ENCODE data around the gene ROR1. TPM values are rescaled to one million over a fixed set of nuclear protein-coding genes. Genes with fewer than 3 reads are reported as not detected.

Gene ROR1
- total and polyA plus RNA-seq, 2 of the 13 experiments (the other 11 are each of a cell fraction or from before 2014, with no cell fraction given): 0.58 to 2.3 TPM

DNA sequence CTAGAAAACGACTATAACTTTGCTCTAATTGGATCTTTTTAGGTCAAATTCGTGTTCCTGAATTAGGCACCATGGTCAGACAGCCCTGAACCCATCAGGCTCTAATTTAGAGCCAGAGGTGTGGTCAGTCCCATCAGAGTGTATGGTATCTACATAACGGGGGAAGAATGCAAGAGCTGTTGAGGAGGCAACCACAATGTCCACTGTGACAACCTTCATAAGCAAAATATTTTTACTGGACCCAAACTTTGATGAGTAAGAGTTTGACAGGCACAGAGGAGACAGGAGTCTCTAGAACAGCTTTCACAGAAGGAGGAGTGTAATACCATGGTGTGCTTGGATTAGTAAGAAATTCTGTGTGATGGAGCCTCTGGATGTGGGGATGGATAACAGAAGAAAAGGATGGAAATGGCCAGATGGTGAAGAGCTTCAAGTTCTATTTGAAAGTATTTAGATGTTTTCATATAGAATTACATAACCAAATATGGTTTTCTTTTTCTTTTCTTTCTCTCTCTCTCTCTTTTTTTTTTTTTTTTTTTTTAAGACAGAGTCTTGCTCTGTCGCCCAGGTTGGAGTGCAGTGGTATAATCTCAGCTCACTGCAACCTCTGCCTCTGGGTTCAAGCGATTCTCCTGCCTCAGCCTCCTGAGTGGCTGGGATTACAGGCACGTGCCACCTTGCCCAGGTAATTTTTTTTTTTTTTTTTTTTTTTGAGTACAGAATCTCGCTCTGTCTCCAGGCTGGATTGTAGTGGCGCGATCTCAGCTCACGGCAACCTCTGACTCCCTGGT, 454.5 kb downstream of the ROR1 start (continued):
- TF ChIP-seq ZNF713 (CRISPR knock-in tag; IDR thresholded peaks at IDR 0.05): no peak
- TF ChIP-seq ZNF20 (CRISPR knock-in tag; IDR thresholded peaks at IDR 0.05): no peak
- TF ChIP-seq PAF1 (CRISPR knock-in tag; IDR thresholded peaks at IDR 0.05): no peak
- no peak for TF ChIP-seq ZNF850 (CRISPR knock-in tag; conservative IDR thresholded peaks at IDR 0.05)
- TF ChIP-seq MAFF (IDR thresholded peaks at IDR 0.05; ENCODE audit: low read depth, low read length): no peak
- TF ChIP-seq ZNF10 (CRISPR knock-in tag; IDR thresholded peaks at IDR 0.05; ENCODE audit: borderline replicate concordance, low read depth): no peak

DNA sequence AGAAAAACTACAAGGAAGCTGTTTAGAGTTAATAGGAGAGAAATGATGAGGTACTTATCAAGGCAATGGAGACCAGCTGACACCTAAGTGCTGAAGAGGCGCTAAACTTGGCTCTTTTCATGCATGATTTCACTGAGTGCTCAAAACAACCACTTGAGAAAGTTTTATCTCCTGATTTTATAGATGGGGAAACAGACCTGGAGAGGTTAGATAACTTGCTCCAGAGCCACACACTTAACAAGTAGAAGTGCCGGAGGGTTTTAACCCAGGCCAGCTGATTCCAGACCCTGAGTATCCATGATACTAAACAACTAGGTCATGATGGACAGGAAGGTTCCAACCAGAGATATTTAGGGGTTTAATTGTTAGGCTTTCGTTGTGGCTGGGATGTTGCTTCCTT, 455.5 kb downstream of the ROR1 start:
- BruUV-seq (replicated peaks): no TSS peak
- no peak for DNase-seq (ENCODE audit: low spot score)
- CTCF ChIA-PET (ENCODE audit: low intra/inter-chr PET ratio, low total read pairs): no interaction called here
- Histone ChIP-seq H3K27me3 (ENCODE audit: control insufficient read depth in 1 of 2, insufficient read depth in 2 of 2, low read length in 2 of 2) (no peaks in the 10 kb centered on the region), H3K36me3 (replicated peaks in 1 of 2; ENCODE audit: control insufficient read depth in 1 of 2, insufficient read depth in 2 of 2, low read length in 2 of 2) (no peaks in the 10 kb centered on the region), H3K4me2 (ENCODE audit: low read depth, low read length) (no peak overlapping the region), H3K27ac (ENCODE audit: extremely low read length, insufficient read depth, low read length) (no peak overlapping the region), H3K9me3 (ENCODE audit: low read length) (no peaks in the 10 kb centered on the region), H2AFZ (ENCODE audit: low read length) (no peak overlapping the region), H3K4me1 (ENCODE audit: insufficient read depth, low read length) (peaks cover 16% of the 10 kb centered on the region), H3K4me3 (replicated peaks in 1 of 3; ENCODE audit: insufficient read depth in 1 of 3, low read depth in 2 of 3, low read length in 3 of 3) (no peak overlapping the region), H3K79me2 (ENCODE audit: insufficient read depth, low read length) (no peaks in the 10 kb centered on the region), H3K9ac (ENCODE audit: insufficient read depth, low read depth, low read length) (no peak overlapping the region), H4K20me1 (ENCODE audit: insufficient read depth, low read length) (no peaks in the 10 kb centered on the region)
- no peak for FAIRE-seq
- POLR2A ChIA-PET: no interaction called here
- WGBS (ENCODE audit: low lambda C conversion rate): 13% methylated on average over 2 of the region's 3 CpGs
- intact Hi-C loops (cut with micrococcal nuclease; ENCODE audit: unreplicated experiment): no loop called here
- in situ Hi-C loops (cut with HindIII; ENCODE audit: extremely low pct_ligation_motif_present, low pct_unique_long_range_greater_than_20kb): no loop called here
- no peak for TF ChIP-seq NFE2L2 (IDR thresholded peaks at IDR 0.05; ENCODE audit: low read length)
- ATAC-seq: no peak

Small RNA genes lying within 50 kb of the gene (small RNA-seq; reads per million reads assigned to genes)
- gene RF00019 (ENCODE audit: insufficient read depth in 2 of 3, insufficient read length in 3 of 3, low read depth in 2 of 3, low replicate concordance in 1 of 3) (0 reads per million in 3 experiments), gene RNU6-809P (ENCODE audit: insufficient read depth in 2 of 3, insufficient read length in 3 of 3, low read depth in 2 of 3, low replicate concordance in 1 of 3) (0 to 0.97 (median 0) reads per million in 3 experiments)

Other genes with a start within 250 kb of the ROR1 start
- gene PGM1, start 180.6 kb upstream of the ROR1 start, total RNA-seq (2016; rRNA removed; fragmentation: Illumina TruSeq; extraction: Trizol): 105 and 122 TPM in 2 replicates
- 49.2 and 51.6 TPM in 2 replicates for gene PGM1, start 180.6 kb upstream of the ROR1 start, polyA plus RNA-seq (2011; rRNA removed)

Data from HepG2 (cell line).